Panc1 (cell line): ENCODE data around the gene SLC6A1.

Source experiments
- POLR2AphosphoS5 ChIP-seq: IDR thresholded peaks from 2 replicates; pipeline ENCODE4 v1.6.1; 2012; ENCODE audit warnings: mild to moderate bottlenecking, low read depth, low read length, moderate library complexity
- REST ChIP-seq, 2 experiments: IDR thresholded peaks; 2 replicates each; pipeline ENCODE4 v1.6.1; 2011 to 2012; ENCODE audit warnings: low read depth in 2 of 2, control low read depth in 1 of 2, low read length in 1 of 2, mild to moderate bottlenecking in 1 of 2, moderate library complexity in 1 of 2; ENCODE audit not compliant: insufficient read depth in 1 of 2
- SIN3A ChIP-seq: IDR thresholded peaks from 2 replicates; pipeline ENCODE4 v1.6.1; 2012; ENCODE audit warnings: low read depth, mild to moderate bottlenecking, low read length, moderate library complexity, borderline replicate concordance; ENCODE audit not compliant: insufficient read depth
- TF ChIP-seq, protein P1 (sequence below): fragments of 450-650 bp; IDR thresholded peaks from 2 replicates; pipeline ENCODE4 v1.5.1; 2017; ENCODE audit warnings: mild to moderate bottlenecking

DNA sequence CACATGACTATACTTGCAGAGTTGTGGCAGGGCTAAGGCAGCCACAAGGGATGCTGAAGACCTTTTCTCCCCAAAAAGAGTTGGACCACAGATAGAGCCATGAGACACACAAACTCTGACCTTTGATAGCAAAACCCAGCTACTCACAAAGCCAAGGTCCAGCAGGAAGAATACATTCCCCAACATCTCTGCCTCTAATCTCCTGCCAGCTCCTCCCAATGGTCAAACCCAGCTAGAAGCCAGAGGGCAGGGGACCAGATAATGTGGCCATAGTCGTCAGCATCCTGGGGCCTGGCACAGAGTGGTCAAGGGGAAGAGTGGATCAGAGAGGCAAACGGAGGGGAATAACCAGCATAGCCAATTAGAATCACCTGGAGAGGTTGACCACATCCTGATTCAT is 28.2 kb downstream of the SLC6A1 start:
- TF ChIP-seq, protein P1, sequence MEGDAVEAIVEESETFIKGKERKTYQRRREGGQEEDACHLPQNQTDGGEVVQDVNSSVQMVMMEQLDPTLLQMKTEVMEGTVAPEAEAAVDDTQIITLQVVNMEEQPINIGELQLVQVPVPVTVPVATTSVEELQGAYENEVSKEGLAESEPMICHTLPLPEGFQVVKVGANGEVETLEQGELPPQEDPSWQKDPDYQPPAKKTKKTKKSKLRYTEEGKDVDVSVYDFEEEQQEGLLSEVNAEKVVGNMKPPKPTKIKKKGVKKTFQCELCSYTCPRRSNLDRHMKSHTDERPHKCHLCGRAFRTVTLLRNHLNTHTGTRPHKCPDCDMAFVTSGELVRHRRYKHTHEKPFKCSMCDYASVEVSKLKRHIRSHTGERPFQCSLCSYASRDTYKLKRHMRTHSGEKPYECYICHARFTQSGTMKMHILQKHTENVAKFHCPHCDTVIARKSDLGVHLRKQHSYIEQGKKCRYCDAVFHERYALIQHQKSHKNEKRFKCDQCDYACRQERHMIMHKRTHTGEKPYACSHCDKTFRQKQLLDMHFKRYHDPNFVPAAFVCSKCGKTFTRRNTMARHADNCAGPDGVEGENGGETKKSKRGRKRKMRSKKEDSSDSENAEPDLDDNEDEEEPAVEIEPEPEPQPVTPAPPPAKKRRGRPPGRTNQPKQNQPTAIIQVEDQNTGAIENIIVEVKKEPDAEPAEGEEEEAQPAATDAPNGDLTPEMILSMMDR, result no peak
- TF ChIP-seq SIN3A, result no peak
- TF ChIP-seq REST (IDR thresholded peaks at IDR 0.05; ENCODE audit: insufficient read depth in 1 of 2, low read depth in 2 of 2, low read length in 1 of 2), result no peak
- TF ChIP-seq POLR2AphosphoS5, result no peak
